ENCODE results near the gene ARHGAP22. TPM values are rescaled to one million over a fixed set of nuclear protein-coding genes. Genes with fewer than 3 reads are reported as not detected.

Gene ARHGAP22
- total and polyA plus RNA-seq, 2 donors (not counting 1 experiment from before 2014, with no cell fraction given): 10.4 to 75.5 TPM

DNA sequence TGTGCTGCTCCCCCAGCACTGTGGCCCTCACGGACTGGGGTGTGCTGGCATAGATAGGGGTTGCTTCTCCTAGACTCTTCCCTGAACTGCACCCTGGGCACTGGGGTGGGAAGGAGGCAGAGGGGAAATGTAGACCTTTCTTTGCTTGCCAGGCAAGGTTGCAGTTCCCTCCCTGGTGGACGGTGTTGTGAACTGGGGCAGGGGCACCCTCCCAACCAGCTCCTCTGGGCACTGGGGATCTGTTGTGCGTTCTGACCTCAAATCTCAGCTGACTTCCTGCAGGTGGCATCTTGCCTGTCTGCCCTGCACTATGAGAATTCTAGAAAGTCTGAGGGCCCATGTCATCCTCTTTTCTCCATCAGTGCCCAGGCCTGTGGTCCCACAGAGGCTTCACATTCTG, 53.9 kb downstream of the ARHGAP22 start:
- Histone ChIP-seq H3K4me2 (ENCODE audit: extremely low read depth, insufficient read depth, low read length) (no peak overlapping the region), H3K27ac (ENCODE audit: insufficient read depth, low read length) (no peak overlapping the region), H3K4me3 (replicated peaks in 1 of 4; ENCODE audit: control extremely low read depth in 1 of 4, insufficient read depth in 1 of 4, low read depth in 3 of 4, low read length in 4 of 4) (no peak overlapping the region), H3K27me3 (ENCODE audit: control insufficient read depth, insufficient read depth, low read length) (no peaks in the 10 kb centered on the region), H3K79me2 (ENCODE audit: control insufficient read depth, insufficient read depth, low read length) (peaks cover 32% of the 10 kb centered on the region), H2AFZ (ENCODE audit: low read length) (no peak overlapping the region), H4K20me1 (ENCODE audit: control insufficient read depth, extremely low read depth, insufficient read depth, low read length) (no peaks in the 10 kb centered on the region), H3K4me1 (ENCODE audit: control insufficient read depth, extremely low read depth, insufficient read depth, low read length) (no peaks in the 10 kb centered on the region), H3K36me3 (ENCODE audit: control insufficient read depth, insufficient read depth, low read length) (peaks cover 27% of the 10 kb centered on the region), H3K9ac (ENCODE audit: insufficient read depth, low read length) (no peak overlapping the region), H3K9me3 (ENCODE audit: control insufficient read depth, insufficient read depth, low read depth, low read length) (no peaks in the 10 kb centered on the region)
- no peak for TF ChIP-seq EZH2 (IDR thresholded peaks at IDR 0.05; ENCODE audit: low read length, missing control alignments)
- TF ChIP-seq, protein P1, sequence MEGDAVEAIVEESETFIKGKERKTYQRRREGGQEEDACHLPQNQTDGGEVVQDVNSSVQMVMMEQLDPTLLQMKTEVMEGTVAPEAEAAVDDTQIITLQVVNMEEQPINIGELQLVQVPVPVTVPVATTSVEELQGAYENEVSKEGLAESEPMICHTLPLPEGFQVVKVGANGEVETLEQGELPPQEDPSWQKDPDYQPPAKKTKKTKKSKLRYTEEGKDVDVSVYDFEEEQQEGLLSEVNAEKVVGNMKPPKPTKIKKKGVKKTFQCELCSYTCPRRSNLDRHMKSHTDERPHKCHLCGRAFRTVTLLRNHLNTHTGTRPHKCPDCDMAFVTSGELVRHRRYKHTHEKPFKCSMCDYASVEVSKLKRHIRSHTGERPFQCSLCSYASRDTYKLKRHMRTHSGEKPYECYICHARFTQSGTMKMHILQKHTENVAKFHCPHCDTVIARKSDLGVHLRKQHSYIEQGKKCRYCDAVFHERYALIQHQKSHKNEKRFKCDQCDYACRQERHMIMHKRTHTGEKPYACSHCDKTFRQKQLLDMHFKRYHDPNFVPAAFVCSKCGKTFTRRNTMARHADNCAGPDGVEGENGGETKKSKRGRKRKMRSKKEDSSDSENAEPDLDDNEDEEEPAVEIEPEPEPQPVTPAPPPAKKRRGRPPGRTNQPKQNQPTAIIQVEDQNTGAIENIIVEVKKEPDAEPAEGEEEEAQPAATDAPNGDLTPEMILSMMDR (conservative IDR thresholded peaks at IDR 0.05 in 1 of 2, IDR thresholded peaks at IDR 0.05 in 1 of 2; ENCODE audit: low read depth in 1 of 2, low read length in 2 of 2): no peak
- DNase-seq (ENCODE audit: low read depth in 2 of 2): no peak

DNA sequence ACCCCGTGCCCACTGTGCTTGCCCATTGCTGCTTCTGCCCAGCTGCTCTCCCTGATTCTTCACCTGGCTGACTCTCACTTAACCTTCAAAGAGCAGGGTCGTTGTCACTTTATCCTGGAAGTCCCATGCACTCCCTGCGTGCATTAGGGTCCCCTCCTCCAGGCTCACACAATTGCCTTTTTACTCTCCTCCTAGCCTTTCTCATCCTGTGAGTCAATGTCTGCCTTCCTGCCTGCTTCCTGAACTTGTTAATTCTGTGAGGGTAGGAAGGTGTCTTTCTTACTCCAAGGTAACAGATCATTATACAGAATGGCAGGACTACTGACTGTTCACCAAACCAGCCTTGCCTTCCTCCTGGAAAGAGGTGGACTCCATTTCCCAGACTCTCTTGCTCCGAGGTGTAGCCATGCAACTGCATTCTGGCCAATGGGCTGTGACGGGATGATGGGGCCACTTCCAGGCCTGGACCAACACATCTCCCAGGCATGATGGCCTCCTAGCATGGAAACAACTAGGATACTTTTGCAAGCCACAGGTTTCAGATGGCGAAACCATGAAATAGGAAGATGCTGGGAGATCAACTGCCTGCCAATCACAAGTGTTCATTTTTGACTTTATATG, 54.7 kb downstream of the ARHGAP22 start:
- peaks cover 28% of the 10 kb centered on the region for H3K36me3 ChIP-seq (ENCODE audit: control insufficient read depth, insufficient read depth, low read length)
- H3K4me1 ChIP-seq (ENCODE audit: control insufficient read depth, extremely low read depth, insufficient read depth, low read length): no peaks in the 10 kb centered on the region
- no peaks in the 10 kb centered on the region for H4K20me1 ChIP-seq (ENCODE audit: control insufficient read depth, extremely low read depth, insufficient read depth, low read length)
- no peak for DNase-seq (ENCODE audit: low read depth in 2 of 2)
- no peak overlapping the region for H3K9ac ChIP-seq (ENCODE audit: insufficient read depth, low read length)
- TF ChIP-seq, protein P1 (conservative IDR thresholded peaks at IDR 0.05 in 1 of 2, IDR thresholded peaks at IDR 0.05 in 1 of 2; ENCODE audit: low read depth in 1 of 2, low read length in 2 of 2): no peak
- H3K4me2 ChIP-seq (ENCODE audit: extremely low read depth, insufficient read depth, low read length): no peak overlapping the region
- peaks cover 28% of the 10 kb centered on the region for H3K79me2 ChIP-seq (ENCODE audit: control insufficient read depth, insufficient read depth, low read length)
- H2AFZ ChIP-seq (ENCODE audit: low read length): no peak overlapping the region
- H3K9me3 ChIP-seq (ENCODE audit: control insufficient read depth, insufficient read depth, low read depth, low read length): no peaks in the 10 kb centered on the region
- H3K27me3 ChIP-seq (ENCODE audit: control insufficient read depth, insufficient read depth, low read length): no peaks in the 10 kb centered on the region
- H3K4me3 ChIP-seq (replicated peaks in 1 of 4; ENCODE audit: control extremely low read depth in 1 of 4, insufficient read depth in 1 of 4, low read depth in 3 of 4, low read length in 4 of 4): no peak overlapping the region
- H3K27ac ChIP-seq (ENCODE audit: insufficient read depth, low read length): no peak overlapping the region

DNA sequence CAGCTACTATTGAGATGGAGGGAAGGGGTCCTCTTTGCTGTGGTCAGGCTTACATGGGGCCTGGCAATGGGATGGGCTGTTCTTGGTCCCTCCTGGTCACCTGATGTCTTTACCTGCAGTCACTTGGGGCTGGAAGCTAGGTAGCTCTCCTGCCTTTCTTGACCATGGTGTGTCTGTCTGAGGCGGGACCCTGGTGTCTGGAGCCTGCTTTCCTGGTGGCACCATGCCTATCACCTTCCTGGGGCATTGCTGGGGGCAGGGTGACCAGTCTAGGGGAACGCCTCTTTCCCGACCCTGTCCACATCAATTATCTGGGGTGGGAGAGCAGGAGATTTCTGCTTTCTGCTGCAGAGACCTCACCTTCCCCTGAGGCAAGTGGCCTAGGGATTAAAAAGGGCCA, 55.6 kb downstream of the ARHGAP22 start:
- Histone ChIP-seq H3K79me2 (ENCODE audit: control insufficient read depth, insufficient read depth, low read length) (peaks cover 27% of the 10 kb centered on the region), H2AFZ (ENCODE audit: low read length) (no peak overlapping the region), H3K4me2 (ENCODE audit: extremely low read depth, insufficient read depth, low read length) (no peak overlapping the region), H3K4me1 (ENCODE audit: control insufficient read depth, extremely low read depth, insufficient read depth, low read length) (no peaks in the 10 kb centered on the region), H3K4me3 (replicated peaks in 1 of 4; ENCODE audit: control extremely low read depth in 1 of 4, insufficient read depth in 1 of 4, low read depth in 3 of 4, low read length in 4 of 4) (no peak overlapping the region), H3K9me3 (ENCODE audit: control insufficient read depth, insufficient read depth, low read depth, low read length) (no peaks in the 10 kb centered on the region), H4K20me1 (ENCODE audit: control insufficient read depth, extremely low read depth, insufficient read depth, low read length) (no peaks in the 10 kb centered on the region), H3K27me3 (ENCODE audit: control insufficient read depth, insufficient read depth, low read length) (no peaks in the 10 kb centered on the region), H3K9ac (ENCODE audit: insufficient read depth, low read length) (no peak overlapping the region), H3K36me3 (ENCODE audit: control insufficient read depth, insufficient read depth, low read length) (peaks cover 26% of the 10 kb centered on the region), H3K27ac (ENCODE audit: insufficient read depth, low read length) (no peak overlapping the region)
- DNase-seq (ENCODE audit: low read depth in 2 of 2): no peak
- TF ChIP-seq, protein P1 (conservative IDR thresholded peaks at IDR 0.05 in 1 of 2, IDR thresholded peaks at IDR 0.05 in 1 of 2; ENCODE audit: low read depth in 1 of 2, low read length in 2 of 2): no peak
- no peak for TF ChIP-seq EZH2 (IDR thresholded peaks at IDR 0.05; ENCODE audit: low read length, missing control alignments)
